AG04449 (cell line): ENCODE data around the gene MYBPC3.

Source experiments
- CTCF ChIA-PET: fragments of 350-600 bp; formaldehyde crosslinking; extraction: SDS; loops from one replicate; lab custom pipeline; 2021; ENCODE audit warnings: antibody characterized with exemption; lab: Yijun Ruan, JAX
- POLR2A ChIA-PET: fragments of 400-600, 350-600 bp; formaldehyde crosslinking; extraction: SDS; loops from one replicate; lab custom pipeline; 2020; ENCODE audit warnings: antibody characterized with exemption, inconsistent platforms; lab: Yijun Ruan, JAX
- DNase-seq: peaks from one replicate; pipeline ENCODE4 v3.0.0-alpha.2; 2010; ENCODE audit warnings: low read depth, low spot score
- H3K4me3 ChIP-seq: 2 replicates; pipeline ENCODE4 v1.5.1; 2011; ENCODE audit warnings: low read depth, mild to moderate bottlenecking, control low read depth, low read length
- CTCF ChIP-seq: IDR thresholded peaks from one replicate; pipeline ENCODE4 v1.5.1; 2011; ENCODE audit warnings: mild to moderate bottlenecking, moderate library complexity, low read length, control low read depth, inconsistent platforms; ENCODE audit not compliant: insufficient read depth; ENCODE audit errors: missing control alignments

MYBPC3 gene

GRCh38 chr11:47358731-47359051 is 6.2 kb upstream of the MYBPC3 start:
- no peak overlapping the region for H3K4me3 ChIP-seq
- ChIA-PET POLR2A (no interaction called here), CTCF (interaction anchor here (1.0 to 5.1 kb wide), 3 partner anchors 14 to 31 kb away, joined by 3 to 30 read pairs (median 6); no protein-coding TSS in a partner anchor)
- no peak for DNase-seq
- no peak for TF ChIP-seq CTCF

- DNase-seq, result no peak
- no peak for TF ChIP-seq CTCF
- CTCF ChIA-PET, result interaction anchor here (0.8 to 5.1 kb wide), 4 partner anchors 15 to 178 kb away, joined by 3 to 30 read pairs (median 3); no protein-coding TSS in a partner anchor
- H3K4me3 ChIP-seq, result no peak overlapping the region
- POLR2A ChIA-PET, result no interaction called here
Measured at GRCh38 chr11:47357985-47358730, 5.7 kb upstream of the MYBPC3 start.

GRCh38 chr11:47356998-47357329 is 4.5 kb upstream of the MYBPC3 start:
- no peak overlapping the region for H3K4me3 ChIP-seq
- DNase-seq, result no peak
- ChIA-PET POLR2A (no interaction called here), CTCF (interaction anchor here (0.9 to 5.1 kb wide), 3 partner anchors 16 to 98 kb away, joined by 3 to 30 read pairs (median 3); no protein-coding TSS in a partner anchor)
- no peak for TF ChIP-seq CTCF

GRCh38 chr11:47356129-47356997 is 3.9 kb upstream of the MYBPC3 start:
- no peak for TF ChIP-seq CTCF
- ChIA-PET CTCF (interaction anchor here (0.9 to 5.1 kb wide), 6 partner anchors 14 to 193 kb away, joined by 3 to 30 read pairs (median 10); partner anchors contain the start of gene ACP2), POLR2A (no interaction called here)
- no peak overlapping the region for H3K4me3 ChIP-seq
- no peak for DNase-seq

GRCh38 chr11:47355283-47356128 is 3.0 kb upstream of the MYBPC3 start:
- H3K4me3 ChIP-seq, result peak overlapping the region; percentile 36
- CTCF ChIA-PET, result interaction anchor here (0.6 to 7.2 kb wide), 53 partner anchors 9 to 470 kb away, joined by 3 to 99 read pairs (median 5); partner anchors contain the start of genes ACP2, ARFGAP2, DDB2 and NR1H3
- POLR2A ChIA-PET, result no interaction called here
- DNase-seq, result peak; percentile 59
- TF ChIP-seq CTCF, result peak; percentile 100
